ENCODE measurements around the gene GABBR2.

GABBR2 gene

DNA sequence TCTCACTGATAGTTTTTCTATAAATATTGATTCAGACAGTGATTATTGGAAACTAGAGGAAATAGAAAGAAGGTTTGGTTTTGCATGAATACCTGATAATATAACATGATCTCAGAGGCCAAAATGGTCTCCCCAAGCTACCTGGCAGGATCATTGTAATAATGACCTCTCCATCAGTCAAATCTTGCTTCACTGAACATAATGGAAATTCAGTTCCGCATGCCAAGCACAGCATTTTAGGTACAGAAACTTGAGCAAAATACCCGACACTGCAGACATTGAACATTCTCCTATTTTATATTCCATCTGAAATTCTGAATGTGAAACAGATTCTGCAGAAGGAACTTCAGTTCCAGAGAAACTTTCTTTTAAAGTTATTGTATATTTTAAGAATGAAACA lies 444.2 kb downstream of the GABBR2 start:
- no peak for TF ChIP-seq CTCF (conservative IDR thresholded peaks at IDR 0.05)
- no peak overlapping the region for H3K27ac ChIP-seq

GRCh38 chr9:98263482-98264357 lies 445.0 kb downstream of the GABBR2 start:
- no peak overlapping the region for H3K27ac ChIP-seq
- TF ChIP-seq CTCF (conservative IDR thresholded peaks at IDR 0.05) = peak; percentile 95

DNA sequence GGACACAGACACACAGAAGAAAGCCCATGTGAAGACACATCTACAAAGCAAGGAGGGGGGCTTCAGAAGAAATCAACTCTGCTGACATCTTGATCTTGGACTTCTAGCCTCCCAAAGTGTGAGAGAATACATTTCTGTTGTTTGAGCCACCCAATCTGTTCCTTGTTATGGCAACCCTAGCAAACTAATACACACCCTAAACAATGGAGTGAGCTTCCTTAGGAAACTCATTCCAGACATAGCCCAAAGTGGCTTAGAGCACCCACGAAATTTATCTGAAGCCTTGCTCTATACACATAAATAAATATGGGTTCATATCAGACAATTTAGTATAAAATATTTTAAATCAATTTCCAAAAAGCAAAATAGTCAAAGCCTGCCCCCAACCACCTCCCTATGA lies 445.7 kb downstream of the GABBR2 start:
- no peak for TF ChIP-seq CTCF (conservative IDR thresholded peaks at IDR 0.05)
- H3K27ac ChIP-seq = no peak overlapping the region

DNA sequence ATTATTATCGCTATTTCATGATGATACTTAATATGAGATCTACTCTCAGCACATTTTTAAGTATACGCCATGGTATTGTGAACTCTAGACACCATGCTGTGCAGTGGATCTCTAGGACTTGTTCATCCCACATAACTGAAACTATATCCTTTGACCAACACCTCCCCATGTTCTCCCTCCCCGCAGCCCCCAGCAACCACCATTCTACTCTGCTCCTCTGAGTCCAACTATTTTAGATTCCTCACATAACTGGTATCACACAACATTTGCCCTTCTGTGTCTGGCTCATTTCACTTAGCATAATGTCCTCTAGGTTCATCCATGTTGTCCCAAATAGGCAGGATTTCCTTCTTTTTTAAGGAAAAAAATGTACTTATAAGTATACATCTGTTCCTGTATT lies 446.7 kb downstream of the GABBR2 start:
- no peak overlapping the region for H3K27ac ChIP-seq
- no peak for TF ChIP-seq CTCF (conservative IDR thresholded peaks at IDR 0.05)

DNA sequence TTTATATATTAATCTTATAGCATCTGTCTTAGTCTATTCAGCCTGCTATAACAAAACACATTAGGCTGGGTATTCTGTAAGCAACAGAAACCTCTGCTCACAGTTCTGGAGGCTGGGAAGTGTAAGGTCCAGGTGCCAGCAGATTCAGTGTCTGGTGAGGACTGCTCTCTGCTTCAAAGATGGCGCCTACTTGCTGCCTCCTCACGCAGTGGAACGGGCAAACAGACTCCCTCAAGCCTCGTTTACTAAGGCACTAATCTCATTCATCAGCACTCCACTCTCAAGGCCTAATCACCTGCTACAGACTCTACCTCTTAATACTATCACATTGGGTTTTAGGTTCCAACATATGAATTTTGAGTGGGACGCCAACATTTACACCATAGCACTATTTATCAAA lies 448.1 kb downstream of the GABBR2 start:
- no peak for TF ChIP-seq CTCF (conservative IDR thresholded peaks at IDR 0.05)
- no peak overlapping the region for H3K27ac ChIP-seq

DNA sequence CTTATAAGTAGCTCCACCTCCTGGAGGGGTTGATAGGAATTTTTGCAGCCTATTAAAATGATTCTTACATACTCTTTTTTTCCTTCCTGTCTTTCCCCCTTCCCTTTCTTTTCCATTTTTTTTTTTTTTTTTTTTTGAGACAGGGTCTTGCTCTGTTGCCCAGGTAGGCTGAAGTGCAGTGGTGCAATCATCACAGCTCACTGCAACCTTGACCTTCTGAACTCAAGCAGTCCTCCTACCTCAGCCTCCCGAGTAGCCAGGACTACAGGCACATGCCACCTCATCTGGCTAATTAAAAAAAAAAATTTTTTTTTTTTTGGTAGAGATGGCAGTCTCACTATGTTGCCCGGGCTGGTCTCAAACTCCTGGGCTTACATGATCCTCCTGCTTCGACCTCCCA lies 448.9 kb downstream of the GABBR2 start:
- no peak for TF ChIP-seq CTCF (conservative IDR thresholded peaks at IDR 0.05)
- no peak overlapping the region for H3K27ac ChIP-seq

DNA sequence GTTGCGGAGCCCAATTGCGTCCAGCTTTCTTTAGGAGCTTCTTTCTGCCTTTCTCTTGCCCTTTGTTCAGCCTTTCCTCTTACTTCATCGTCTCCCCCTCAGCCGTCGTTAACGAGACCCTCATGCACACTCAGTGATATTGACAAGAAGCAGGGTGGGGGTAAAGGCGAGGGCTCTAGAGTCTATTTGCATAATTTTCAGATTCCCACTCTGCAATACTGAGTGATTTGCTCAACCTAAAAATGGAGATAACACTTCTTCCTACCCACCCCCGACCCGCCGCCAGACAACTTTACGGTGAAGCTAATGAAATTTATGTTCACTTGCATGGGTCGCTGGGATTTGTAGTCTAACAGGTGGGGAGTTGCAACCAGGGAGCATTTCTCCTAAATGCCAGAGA lies 452.0 kb downstream of the GABBR2 start:
- H3K27ac ChIP-seq = peak overlapping the region; percentile 91
- TF ChIP-seq CTCF (conservative IDR thresholded peaks at IDR 0.05) = no peak

All from VCaP (cell line).